Peyer's patch (tissue), 4 donors: ENCODE measurements around the gene RAB3GAP1. TPM values are rescaled to one million over a fixed set of nuclear protein-coding genes. Genes with fewer than 3 reads are reported as not detected.

ENCODE experiments used
- DNase-seq, 3 donors: peaks; one replicate each; pipeline ENCODE4 v3.0.0-alpha.2; 2017 to 2019
- H3K27ac ChIP-seq, 4 donors: fragments of 200-600 bp; sonication (generic); one replicate each; pipeline ENCODE4 v1.5.1; 2016 to 2019
- H3K27me3 ChIP-seq, 2 donors: fragments of 200-600 bp; sonication (generic); one replicate each; pipeline ENCODE4 v1.5.1; 2019
- H3K36me3 ChIP-seq, 3 donors: fragments of 200-600 bp; sonication (generic); one replicate each; pipeline ENCODE4 v1.5.1; 2016 to 2019
- H3K4me1 ChIP-seq, 4 donors: fragments of 200-600 bp; sonication (generic); one replicate each; pipeline ENCODE4 v1.5.1; 2016 to 2019
- H3K4me3 ChIP-seq, 4 donors: fragments of 200-600 bp; sonication (generic); 1 replicate in 3 of 4; 2 replicates in 1 of 4; pipeline ENCODE4 v1.5.1; 2016 to 2019; ENCODE audit warnings: mild to moderate bottlenecking in 1 of 4
- H3K9me3 ChIP-seq, 4 donors: fragments of 200-600 bp; sonication (generic); one replicate each; pipeline ENCODE4 v1.5.1; 2016 to 2019; ENCODE audit warnings: mild to moderate bottlenecking in 1 of 4
- CTCF ChIP-seq, 6 experiments: fragments of 450-650 bp in 4 of 6; fragments of 200-600 bp in 2 of 6; sonication (generic) in 1 of 6; IDR thresholded peaks; one replicate each; pipeline ENCODE4 v1.5.1; 2017 to 2019; ENCODE audit warnings: antibody characterized with exemption in 6 of 6, mild to moderate bottlenecking in 3 of 6, moderate library complexity in 1 of 6
- POLR2A ChIP-seq, 2 donors: fragments of 450-650 bp; IDR thresholded peaks; one replicate each; pipeline ENCODE4 v1.5.1; 2017; ENCODE audit warnings: antibody characterized with exemption in 2 of 2, mild to moderate bottlenecking in 2 of 2, moderate library complexity in 2 of 2
- total RNA-seq, 4 donors: library from RNA; depleted of rRNA; stranded (reverse); fragments of >200 nt; gene quantifications; one replicate each; pipeline ENCODE4 v1.1.0, GENCODE V29; 2016

The RAB3GAP1 gene
- total RNA-seq, 4 donors from 2014 or later, result 34.5 to 89.1 (median 43.0) TPM

- no peak overlapping the region for H3K4me3 ChIP-seq
- H3K9me3 ChIP-seq, result no peaks in the 10 kb centered on the region
- no peak overlapping the region for H3K27ac ChIP-seq
- peaks cover 0 to 8% (median 0%) of the 10 kb centered on the region in 3 donors for H3K36me3 ChIP-seq
- H3K27me3 ChIP-seq, result no peaks in the 10 kb centered on the region
- peaks cover 0 to 7% (median 0%) of the 10 kb centered on the region in 4 donors for H3K4me1 ChIP-seq
- TF ChIP-seq CTCF (IDR thresholded peaks at IDR 0.05) (no peak), POLR2A (IDR thresholded peaks at IDR 0.05) (no peak)
- DNase-seq, result no peak
Measured at GRCh38 chr2:135091681-135092080, 39.6 kb downstream of the RAB3GAP1 start.

GRCh38 chr2:135093193-135093592 is 41.1 kb downstream of the RAB3GAP1 start:
- Histone ChIP-seq H3K4me1 (peaks cover 0 to 7% (median 0%) of the 10 kb centered on the region in 4 donors), H3K4me3 (no peak overlapping the region), H3K9me3 (no peaks in the 10 kb centered on the region), H3K27ac (peak overlapping the region in 1 of 4 donors; percentile 18), H3K36me3 (peaks cover 0 to 8% (median 0%) of the 10 kb centered on the region in 3 donors), H3K27me3 (no peaks in the 10 kb centered on the region)
- no peak for DNase-seq
- TF ChIP-seq CTCF (IDR thresholded peaks at IDR 0.05), result no peak
- no peak for TF ChIP-seq POLR2A (IDR thresholded peaks at IDR 0.05)

- no peaks in the 10 kb centered on the region for H3K9me3 ChIP-seq
- no peaks in the 10 kb centered on the region for H3K27me3 ChIP-seq
- H3K36me3 ChIP-seq, result peaks cover 0 to 8% (median 0%) of the 10 kb centered on the region in 3 donors
- no peak overlapping the region for H3K4me3 ChIP-seq
- peaks cover 0 to 7% (median 0%) of the 10 kb centered on the region in 4 donors for H3K4me1 ChIP-seq
- TF ChIP-seq POLR2A (IDR thresholded peaks at IDR 0.05) (no peak), CTCF (IDR thresholded peaks at IDR 0.05) (no peak)
- peak overlapping the region in 1 of 4 donors; percentile 45 for H3K27ac ChIP-seq
- DNase-seq, result peak in 1 of 3 donors; percentile 42
Measured at GRCh38 chr2:135093670-135094330, 41.7 kb downstream of the RAB3GAP1 start.

- Histone ChIP-seq H3K27ac (no peak overlapping the region), H3K27me3 (no peaks in the 10 kb centered on the region), H3K4me1 (peaks cover 0 to 7% (median 0%) of the 10 kb centered on the region in 4 donors), H3K4me3 (no peak overlapping the region), H3K9me3 (no peaks in the 10 kb centered on the region), H3K36me3 (peaks cover 0 to 8% (median 0%) of the 10 kb centered on the region in 3 donors)
- no peak for DNase-seq
- TF ChIP-seq CTCF (IDR thresholded peaks at IDR 0.05) (no peak), POLR2A (IDR thresholded peaks at IDR 0.05) (no peak)
Measured at GRCh38 chr2:135094508-135094907, 42.4 kb downstream of the RAB3GAP1 start.

GRCh38 chr2:135095591-135095990 is 43.5 kb downstream of the RAB3GAP1 start:
- DNase-seq, result no peak
- Histone ChIP-seq H3K4me1 (peaks cover 0 to 7% (median 0%) of the 10 kb centered on the region in 4 donors), H3K36me3 (peaks cover 0 to 8% (median 0%) of the 10 kb centered on the region in 3 donors), H3K27ac (no peak overlapping the region), H3K4me3 (no peak overlapping the region), H3K9me3 (no peaks in the 10 kb centered on the region), H3K27me3 (no peaks in the 10 kb centered on the region)
- TF ChIP-seq POLR2A (IDR thresholded peaks at IDR 0.05) (no peak), CTCF (IDR thresholded peaks at IDR 0.05) (no peak)
